GM21723 (cell line): ENCODE measurements around the gene SIM2.

Source experiments
- ATAC-seq: cut with Tn5 transposase; IDR thresholded peaks from one replicate; pipeline ENCODE4 v1.9.1; 2021; ENCODE audit warnings: mild to moderate bottlenecking, moderate library complexity; ENCODE audit not compliant: unreplicated experiment

The SIM2 gene

GRCh38 chr21:36686955-36687354, 12.0 kb upstream of the SIM2 start:
- no peak for ATAC-seq

- ATAC-seq = no peak
Measured at GRCh38 chr21:36688324-36688723, 10.6 kb upstream of the SIM2 start.

GRCh38 chr21:36689324-36689723, 9.6 kb upstream of the SIM2 start:
- ATAC-seq = no peak

GRCh38 chr21:36690628-36691554, 8.0 kb upstream of the SIM2 start:
- ATAC-seq = no peak

- no peak for ATAC-seq
Measured at GRCh38 chr21:36691555-36692041, 7.3 kb upstream of the SIM2 start.

GRCh38 chr21:36692114-36692834, 6.6 kb upstream of the SIM2 start:
- no peak for ATAC-seq

- no peak for ATAC-seq
Measured at GRCh38 chr21:36692835-36693488, 6.0 kb upstream of the SIM2 start.

GRCh38 chr21:36693489-36694030, 5.4 kb upstream of the SIM2 start:
- no peak for ATAC-seq

- no peak for ATAC-seq
Measured at GRCh38 chr21:36694031-36694515, 4.8 kb upstream of the SIM2 start.

GRCh38 chr21:36694593-36695282, 4.2 kb upstream of the SIM2 start:
- no peak for ATAC-seq

- no peak for ATAC-seq
Measured at GRCh38 chr21:36695283-36695634, 3.7 kb upstream of the SIM2 start.

- ATAC-seq = no peak
Measured at GRCh38 chr21:36695671-36696389, 3.1 kb upstream of the SIM2 start.

- no peak for ATAC-seq
Measured at GRCh38 chr21:36696390-36697059, 2.4 kb upstream of the SIM2 start.

GRCh38 chr21:36697060-36697850, 1.7 kb upstream of the SIM2 start:
- ATAC-seq = no peak

- no peak for ATAC-seq
Measured at GRCh38 chr21:36697851-36698384, 997 bp upstream of the SIM2 start.

- no peak for ATAC-seq
Measured at GRCh38 chr21:36698385-36698980, 432 bp upstream of the SIM2 start.

- ATAC-seq = no peak
Measured at GRCh38 chr21:36699546-36700294, 805 bp downstream of the SIM2 start.
